Measurements from ENCODE around the gene GALNS.
A peak's percentile ranks its signal among the peaks of the same experiment; 100 is the strongest.

GALNS gene

DNA sequence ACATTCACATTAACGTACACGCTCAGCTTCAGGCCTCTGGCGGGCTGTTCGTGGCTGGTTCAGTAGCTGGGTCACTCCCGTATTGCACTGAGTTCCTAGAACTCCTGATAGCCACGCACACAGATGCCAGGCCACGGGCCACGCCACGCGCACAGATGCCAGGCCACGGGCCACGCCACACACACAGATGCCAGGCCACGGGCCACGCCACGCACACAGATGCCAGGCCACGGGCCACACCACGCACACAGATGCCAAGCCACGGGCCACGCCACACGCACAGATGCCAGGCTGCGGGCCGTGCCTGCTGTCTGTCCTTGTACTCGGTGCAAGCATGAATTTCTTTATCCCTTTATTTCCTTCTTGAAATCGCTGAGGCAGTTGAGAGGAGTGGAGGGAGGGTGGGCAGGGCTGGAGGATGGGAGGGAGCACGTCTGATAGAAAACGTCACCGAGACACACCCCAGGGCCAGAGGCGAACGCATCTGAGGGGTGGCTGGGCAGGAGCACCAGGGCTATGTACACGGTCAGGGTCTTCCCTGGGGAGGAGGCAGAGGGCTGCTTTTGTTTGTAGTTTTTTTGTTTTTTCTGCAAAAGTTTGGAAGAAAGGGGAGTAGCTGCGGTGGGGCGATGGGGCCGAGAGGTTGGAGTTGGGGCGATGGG is 18.3 kb upstream of the GALNS start:
- DNase-seq, result no peak

DNA sequence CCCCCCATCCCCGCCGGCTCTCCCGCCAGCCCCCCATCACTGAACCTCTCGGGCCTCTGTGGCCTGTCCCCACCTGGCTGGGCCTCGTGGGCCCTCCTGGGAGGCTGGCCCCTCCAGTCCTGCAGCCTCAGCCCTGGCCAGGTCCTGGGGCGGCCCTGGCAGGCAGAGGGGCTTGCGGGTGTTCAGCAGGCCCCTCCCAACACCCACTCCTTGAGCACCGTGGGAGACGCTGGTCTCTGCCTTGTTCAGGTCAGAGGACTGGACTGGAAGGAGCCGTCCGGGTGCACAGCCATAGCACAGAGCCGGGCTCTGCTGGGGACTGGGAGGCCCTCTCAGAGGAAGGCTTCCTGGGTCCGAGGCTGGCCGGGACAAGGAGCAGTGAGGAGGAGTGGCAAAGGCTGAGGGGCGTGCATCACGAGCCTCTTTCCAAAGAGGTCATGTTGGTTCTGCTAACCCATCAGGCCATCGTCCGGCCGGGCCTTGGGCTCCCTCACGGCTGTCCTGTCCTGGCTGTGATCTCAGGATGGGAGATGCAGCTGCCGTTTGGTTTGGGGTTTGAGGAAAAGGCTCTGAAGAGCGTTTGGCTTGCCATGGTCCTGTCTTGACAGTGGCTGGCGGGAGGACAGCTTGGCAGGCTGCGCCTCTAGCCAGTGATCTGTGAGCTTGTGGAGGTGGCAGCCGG is 16.0 kb upstream of the GALNS start:
- no peak for DNase-seq

DNA sequence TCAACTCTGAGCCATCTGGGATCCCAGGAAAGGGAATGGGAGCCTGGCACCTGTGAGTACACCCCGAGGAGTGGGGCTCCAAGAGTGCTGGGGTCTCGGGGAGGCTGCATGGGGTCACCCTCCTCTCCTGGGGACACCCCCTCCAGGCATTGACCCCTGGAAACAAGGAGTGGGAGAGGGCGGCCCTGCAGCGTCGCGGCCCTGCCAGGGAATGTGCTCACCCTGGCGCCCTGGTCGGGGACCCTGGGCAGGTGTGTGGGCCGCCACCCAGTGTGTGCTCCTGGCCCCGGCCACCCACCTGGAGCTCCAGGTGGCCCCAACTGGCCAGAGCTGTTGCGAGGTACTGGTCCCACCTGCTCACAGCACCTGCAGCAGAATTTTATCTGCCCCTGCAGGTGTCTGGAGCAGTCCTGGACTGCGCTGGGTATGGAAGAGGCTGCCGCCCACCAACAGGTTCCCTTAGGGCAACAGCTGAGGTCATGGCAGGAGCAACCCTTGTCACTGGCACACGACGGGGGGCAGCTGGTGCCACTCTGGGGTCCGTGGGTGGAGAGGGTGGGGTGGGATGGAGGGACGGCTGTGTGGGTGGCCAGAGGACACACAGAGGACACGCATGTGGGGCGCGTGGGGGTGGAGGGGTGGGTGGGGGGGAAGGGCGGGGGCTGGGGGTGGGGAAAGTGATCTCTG is 15.1 kb upstream of the GALNS start:
- DNase-seq, result no peak

DNA sequence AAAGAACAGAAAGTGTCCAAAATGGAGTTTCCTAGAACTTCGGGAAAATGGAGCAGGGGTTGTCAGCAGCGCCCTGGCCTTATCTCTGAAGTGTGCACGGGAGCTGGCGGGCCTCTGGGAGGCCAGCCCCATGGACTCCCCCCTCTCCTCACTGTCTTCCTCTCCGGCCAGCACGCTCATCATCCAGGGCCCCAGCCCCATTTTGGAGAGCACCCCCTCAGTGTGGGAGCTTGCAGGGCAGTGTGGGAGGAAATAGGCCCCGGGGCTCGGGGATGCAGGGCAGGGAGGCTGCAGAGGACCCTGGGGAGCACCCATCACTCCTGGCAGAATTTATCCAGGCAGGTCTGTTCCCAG is 14.6 kb upstream of the GALNS start:
- no peak for DNase-seq

DNA sequence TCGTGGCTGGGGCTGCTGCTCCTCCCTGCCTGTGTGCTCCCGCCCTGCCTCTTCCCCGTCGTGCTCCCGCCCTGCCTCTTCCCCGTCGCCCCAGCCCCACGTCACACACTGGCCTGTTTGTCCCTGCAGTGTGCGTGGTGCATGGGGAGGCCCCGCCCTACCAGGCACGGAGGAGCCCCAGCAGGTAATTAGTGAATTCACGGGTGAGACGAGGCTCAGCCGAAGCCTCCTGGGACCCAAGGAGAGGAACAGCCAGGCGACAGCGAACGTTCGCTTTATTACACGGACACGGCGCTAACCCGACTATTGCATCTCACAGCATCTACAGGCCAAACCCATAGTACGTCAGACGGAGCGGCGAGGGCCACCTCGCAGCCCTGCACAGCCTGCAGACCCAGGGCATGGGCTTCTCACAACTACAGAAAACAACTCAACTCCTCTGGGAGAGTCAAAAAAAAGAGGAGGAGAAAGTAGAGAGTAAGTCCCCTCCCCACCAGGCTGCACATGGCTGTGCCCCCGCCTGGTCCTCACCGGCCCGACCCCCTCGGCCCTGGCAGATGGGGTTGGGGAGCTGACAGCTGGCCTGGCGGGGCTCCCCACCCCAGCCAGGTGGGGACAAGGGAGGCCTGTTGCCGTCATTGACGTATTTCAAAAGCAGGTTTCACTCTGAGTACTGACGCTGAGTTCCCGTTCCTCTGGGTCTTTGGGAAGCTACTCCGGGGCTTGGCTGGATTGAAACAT is 14.0 kb upstream of the GALNS start:
- no peak for DNase-seq

DNA sequence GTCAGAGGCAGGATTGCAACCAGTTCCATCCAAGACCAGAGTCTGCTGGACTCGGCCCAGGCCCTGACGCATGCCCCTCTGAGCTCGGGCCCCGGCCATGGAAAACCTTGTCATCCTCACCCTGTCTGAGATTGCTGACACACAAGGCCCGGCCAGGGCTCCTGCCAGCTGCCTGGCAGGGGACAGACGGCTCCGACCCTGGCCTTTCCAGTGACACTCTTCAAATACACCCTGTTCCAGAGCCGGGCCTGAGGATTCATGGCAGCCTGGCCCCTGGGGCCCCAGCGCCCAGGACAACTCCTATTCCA is 12.9 kb upstream of the GALNS start:
- no peak for DNase-seq

DNA sequence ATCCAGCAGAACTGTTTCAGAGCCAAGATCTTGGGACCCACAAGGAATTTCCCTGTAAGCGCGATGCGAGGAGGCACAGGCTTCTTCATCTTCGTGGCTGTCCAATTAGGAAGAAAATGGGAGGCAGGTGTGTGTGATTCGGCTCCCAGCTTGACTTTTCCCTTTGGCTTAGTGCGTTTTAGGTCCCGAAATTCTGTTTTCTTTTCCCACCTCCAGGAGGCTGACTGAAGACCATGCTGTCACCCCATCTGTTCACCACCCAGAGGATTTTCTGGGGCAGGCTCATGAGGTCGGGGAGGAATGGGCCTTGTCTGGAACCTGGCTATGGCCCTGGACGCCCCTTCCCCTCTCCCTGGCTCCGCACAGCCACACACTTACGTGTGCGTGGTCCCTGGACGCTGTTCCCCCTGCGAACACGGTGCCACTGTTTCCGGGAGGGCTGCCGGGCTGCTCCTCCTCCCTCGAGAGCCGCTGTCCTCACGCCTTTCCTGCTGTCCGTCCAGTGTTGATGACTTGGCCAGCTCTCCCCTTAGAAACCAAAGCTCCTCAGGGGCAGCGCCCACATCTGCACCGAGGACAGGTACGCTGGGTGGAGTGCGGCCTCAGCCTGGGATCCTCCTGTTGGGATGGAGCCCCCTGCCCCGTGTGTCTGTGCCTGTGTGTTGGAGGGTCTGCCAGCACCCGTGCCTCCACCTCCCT is 12.4 kb upstream of the GALNS start:
- DNase-seq, result no peak

DNA sequence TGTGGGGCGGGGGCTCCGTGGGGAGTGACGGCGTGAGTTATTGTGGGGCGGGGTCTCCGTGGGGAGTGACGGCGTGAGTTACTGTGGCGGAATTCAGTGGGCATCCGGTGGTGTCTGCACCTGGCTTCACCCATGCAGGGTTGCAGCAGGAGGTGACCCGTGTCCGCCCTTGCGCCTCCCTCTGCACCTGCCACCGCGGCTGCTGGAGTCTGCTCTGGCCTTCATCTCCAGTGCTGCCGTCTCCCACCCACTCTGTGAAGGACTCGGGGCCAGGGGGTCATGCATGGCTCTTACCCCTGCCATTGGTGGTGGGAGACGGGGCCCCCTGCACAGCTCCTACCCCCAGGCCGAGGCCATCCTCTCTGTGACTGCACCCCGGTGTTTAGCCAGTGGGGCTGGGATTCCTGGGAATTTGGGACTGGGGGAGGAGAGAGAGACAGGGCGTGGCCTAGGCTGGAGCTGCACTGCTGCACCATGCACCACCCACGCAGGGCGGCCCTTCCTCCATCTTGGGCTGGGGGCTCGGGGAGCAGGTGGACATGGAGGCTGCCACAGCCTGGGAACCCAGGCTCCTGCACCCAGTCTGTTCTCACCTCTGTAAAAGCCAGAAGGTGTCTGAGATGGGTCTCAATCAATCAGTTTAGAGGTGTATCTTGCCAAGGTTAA is 11.0 kb upstream of the GALNS start:
- DNase-seq, result no peak

DNA sequence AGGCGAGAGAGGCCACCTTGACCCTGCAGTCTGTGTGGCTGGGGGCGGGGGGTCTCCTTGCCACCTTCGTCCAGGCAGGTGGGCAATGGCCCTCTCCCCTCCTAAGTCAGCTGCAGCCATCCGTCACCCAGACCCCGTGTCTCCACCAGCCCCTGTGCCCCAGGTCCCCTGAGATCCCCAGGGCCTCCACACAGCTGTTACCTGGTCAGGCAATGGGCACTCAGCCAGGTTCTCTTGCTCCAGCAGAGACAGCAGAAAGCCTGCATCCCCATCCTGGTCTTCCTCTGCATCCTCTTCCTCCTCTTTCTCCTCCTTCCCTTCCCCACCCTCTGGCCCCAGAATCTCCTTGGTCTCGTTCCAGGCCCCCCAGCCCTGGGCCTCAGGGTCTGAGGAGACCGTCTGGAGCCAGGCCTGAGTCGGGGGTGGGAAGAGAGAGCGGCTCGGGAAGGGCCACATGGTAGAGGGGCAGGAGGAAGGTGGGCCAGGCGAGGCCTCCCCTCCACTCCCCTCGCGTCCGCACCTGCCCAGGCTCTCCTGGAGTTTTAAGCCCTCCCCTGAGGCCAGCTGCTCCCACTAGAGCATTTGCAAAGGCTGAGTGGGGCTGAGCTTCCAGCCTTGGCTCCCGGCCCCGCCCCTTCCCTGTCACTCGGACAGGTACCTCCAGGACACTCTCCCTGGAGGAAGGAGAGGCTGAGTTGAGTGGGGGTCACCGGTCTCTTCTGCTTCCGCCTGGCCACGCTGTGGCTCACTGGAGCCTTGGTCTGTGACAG is 9.6 kb upstream of the GALNS start, which contains the start of gene PABPN1L:
TSS of gene PABPN1L (minus strand) at position 510 of the 770 bp plus-strand sequence. CDS start at position 456, 54 bp downstream.
- peak in 1 of 2 experiments; percentile 3 for DNase-seq

DNA sequence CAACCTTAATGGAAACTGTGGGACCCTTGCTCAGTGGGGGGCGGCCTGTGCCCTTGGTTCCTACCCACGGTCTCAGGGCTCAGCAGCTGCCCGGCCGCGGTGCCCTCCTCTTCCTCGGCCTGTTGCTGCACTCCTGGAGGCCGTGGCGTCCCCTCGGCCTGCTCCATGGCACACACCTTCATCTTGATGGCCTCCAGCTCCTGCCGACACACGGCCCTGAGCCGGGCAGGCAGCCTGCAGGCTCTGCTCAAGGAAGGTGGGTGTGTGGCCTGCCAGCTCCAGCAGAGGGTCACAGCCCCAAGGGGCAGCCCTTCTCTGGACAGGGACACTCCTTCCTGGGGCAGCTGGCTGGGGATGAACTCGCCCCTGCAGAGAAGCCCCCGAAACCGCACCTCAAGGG is 9.0 kb upstream of the GALNS start:
- no peak for DNase-seq

DNA sequence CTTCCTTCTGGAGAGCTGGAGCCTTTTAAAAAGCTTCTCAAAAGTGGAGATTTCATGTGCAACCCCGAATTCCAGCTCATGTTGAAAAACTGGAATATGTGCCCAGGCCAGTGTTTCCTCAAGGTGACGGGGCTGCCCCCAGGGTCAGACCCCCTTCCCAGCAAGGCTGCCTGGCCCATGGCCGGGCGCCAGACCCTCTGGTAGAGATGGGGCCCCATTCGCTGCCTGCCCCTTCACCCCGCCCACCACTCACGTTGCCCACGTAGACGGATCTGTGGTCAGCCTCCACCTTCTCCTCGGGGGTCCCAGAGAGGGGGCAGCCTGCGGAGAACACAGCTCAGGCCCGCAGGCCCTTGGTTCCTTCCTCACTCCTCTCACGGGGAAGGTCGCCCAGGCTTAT is 8.6 kb upstream of the GALNS start:
- DNase-seq, result no peak

DNA sequence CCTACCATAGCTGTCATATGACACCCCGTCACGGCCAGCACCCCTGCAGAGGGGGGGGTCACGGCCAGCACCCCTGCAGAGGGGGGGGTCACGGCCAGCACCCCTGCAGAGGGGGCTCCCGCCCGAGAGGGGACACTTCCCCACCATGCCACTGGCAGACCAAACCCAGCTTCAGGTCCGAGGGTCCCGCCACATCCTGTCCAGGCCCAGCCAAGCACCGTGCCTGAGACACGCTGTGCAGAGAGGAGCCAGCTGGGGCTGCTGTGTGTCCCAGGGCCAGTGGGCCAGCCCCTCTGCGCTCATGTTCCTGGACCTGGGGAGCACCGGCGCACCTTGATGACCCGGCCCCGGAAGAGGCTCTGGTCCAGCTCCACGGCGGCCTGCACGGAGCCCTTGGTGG is 7.8 kb upstream of the GALNS start:
- DNase-seq, result no peak

DNA sequence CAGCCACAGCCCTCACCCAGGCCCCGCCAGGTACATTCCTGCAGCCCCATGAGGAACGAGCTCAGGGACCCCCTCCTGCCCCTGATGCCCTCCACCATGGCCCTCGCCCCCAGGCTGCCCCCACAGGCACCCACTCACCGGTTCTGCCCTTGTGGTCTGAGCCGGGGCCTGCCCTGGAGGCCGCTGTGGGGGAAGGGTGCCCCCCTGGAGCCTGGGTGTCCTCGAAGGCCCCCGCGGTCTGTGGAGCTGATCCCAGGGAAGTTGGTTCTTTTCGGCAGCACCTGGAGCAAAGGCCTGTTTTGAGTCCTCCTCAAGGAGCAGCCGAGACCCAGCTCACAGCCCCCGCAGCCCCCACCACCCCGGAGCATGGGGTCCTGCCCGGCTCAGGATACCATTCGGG is 7.4 kb upstream of the GALNS start:
- no peak for DNase-seq

DNA sequence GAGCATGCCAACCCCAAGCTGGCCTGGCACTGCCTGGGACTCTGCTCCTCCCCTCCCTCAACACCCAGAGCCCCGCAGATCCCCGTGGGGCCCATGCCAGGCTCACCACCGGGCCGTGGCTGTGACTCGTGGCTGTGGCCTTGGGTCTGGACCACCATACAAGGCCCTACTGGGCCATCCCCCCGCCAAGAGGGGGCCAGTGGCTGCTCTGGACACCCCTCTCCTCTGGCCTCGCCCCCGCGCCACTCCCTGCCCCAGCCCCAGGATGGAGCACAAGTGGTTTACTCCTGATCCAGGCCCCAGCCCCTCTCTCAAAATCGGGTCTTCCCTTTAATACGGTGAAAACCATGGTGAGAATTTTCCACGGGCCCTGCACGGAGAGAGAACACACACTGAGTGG is 6.7 kb upstream of the GALNS start:
- DNase-seq, result no peak

DNA sequence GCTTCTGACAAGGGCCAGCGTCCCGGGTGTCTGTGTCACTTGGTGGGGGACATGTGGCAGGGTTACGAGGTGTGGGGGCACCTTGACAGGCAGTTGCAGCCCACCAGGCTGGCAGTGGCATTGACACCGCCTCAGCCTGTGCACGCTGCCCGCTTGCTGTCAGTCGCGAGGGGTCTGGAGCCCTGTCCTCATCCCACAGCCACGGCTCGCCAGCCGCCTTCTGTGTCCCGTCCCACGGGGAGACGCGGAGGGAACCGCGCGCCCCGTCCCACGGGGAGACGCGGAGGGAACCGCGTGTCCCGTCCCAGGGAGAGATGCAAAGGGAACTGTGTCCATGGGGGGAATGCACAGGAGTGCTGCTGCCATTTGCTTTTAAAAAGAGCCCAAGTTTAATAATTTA is 6.2 kb upstream of the GALNS start:
- DNase-seq, result no peak

DNA sequence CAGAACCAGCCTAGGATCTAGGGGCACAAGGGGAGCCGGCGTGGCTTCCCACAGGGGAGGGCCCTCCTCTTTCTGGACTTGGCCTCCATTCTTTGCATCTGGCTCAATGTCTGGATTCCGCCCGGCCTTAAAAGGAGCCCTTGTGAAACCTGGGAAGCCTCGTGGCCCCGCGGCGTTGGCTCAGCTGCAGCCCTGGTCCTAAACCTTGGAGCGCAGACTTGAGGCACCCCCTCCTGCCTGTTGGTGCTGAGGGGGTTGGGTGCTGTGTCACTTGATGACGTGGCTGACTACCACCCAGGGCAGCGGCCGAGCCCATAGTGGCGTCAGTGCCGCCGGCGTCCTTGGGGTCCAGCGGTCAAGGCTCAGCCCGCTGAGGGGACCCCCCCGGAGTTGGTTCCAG is 4.6 kb upstream of the GALNS start:
- no peak for DNase-seq

DNA sequence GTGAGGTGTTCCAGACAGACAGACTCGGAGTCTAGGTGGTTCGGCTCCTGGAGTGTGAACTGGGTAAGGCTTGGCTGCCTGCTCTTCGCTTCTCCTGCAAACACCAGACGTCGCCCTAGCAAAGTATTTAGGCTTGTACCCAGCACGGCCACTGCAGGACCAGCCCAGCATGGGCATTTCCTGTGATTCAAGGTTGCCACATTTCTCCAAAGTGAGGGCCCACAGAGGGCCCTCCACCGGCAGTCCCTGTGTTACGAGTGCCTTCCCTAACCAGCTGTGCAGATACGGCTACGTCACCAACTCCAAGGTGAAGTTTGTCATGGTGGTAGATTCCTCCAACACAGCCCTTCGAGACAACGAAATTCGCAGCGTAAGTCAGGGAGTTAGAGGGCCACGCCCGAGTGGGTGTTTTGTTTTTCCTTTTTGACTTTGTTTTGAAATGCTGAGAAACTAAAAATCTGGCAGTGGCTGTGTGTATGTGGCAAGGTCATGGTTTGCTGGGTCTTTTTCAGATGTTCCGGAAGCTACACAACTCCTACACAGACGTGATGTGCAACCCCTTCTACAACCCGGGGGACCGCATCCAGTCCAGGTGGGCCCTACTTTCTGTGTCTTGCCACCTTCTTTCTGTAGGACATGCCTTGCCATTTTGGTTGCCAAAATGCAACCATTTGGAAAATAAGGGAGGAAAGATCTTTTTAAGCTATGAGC is 2.8 kb upstream of the GALNS start:
- DNase-seq, result no peak

DNA sequence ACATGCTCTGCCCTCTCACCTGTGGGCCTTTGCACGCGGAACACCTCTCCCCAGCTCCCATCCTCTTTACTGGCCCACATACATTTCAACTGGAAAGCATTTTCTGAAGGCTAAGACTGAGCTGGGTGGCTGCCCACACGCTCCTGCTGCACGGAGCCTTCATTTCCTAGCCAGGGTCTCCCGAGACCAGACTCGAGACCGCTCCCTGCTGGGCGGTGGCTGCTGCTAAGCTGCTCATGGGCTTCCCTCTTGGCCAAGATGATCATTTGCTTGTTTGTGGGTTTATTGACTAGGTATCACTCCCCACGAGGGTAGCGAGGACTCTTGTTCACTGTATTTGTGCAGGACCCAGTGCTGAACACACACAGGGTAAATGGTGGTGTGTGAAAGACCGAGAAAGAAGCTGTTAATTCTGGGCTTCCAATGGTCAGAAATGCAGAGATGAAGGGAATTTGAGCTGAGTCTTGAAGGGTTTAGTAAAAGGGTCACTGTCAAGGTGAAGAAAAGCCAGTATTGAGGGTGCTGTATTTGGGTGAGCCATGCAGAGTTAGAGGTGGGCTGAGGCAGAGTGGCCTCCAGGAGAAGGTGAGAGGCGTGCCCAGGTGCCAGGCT is 1.1 kb upstream of the GALNS start:
- no peak for DNase-seq

DNA sequence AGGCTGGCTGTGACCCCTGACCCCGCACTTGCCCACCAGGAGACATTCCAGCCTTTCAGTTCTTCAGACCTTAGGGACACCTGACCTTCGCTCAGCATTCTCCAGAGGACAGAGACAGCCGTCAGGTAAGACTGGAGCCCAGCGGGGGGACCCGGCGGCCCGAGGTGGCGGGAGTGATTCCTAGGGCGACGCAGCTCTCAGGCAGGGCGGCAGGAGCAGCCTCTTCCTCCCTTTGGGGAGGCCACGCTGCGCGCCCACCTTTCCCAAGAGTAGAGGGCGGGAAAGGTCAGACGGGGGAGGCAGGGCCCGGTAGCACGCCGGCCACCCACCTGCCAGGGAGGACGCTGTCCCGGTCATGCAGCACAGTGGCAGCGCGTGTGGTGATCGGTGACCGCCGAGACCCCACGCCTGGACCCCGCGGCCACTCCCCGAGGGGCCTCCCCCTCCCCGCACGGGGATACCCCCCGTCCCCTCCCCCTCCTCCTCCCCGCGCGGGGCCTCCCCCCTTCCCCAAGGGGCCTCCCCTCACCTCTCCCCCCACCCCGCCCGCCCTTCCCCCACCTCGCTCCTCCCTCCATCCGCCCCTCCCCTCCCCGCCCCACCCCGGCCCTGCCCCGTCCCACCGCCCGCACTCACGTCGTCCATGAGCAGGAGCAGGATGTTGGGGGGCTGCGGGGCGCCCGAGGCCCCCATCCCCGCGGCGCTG is 472 bp downstream of the GALNS start:
- no peak for DNase-seq

DNA sequence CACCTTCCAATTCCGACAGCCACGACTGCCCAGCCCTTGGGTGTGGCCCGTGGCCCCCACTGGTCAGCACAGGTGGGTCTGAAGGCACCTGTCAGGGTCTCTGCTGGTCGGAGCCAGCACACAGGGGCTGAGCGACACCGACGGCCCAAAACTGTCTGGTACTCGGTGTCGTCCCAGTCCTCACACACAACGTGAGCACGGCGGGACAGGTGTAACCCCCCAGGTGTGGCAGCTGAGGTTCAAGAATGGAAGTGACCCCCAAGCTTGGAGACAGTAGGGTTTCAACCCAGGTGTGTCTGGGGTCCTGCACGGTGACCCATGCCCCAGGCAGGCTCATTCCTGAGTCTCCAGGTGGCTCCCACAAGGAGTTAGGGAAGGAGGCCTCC is 1.0 kb downstream of the GALNS start:
- DNase-seq, result no peak

Data from NCI-H187 (cell line).